LNCAP (cell line): ENCODE measurements around the gene ANKDD1A.

Experiments used
- TF ChIP-seq, protein P1 (sequence below): fragments of 450-650 bp; IDR thresholded peaks from 2 replicates; pipeline ENCODE4 v1.5.1; 2017; ENCODE audit warnings: mild to moderate bottlenecking

Gene ANKDD1A

DNA sequence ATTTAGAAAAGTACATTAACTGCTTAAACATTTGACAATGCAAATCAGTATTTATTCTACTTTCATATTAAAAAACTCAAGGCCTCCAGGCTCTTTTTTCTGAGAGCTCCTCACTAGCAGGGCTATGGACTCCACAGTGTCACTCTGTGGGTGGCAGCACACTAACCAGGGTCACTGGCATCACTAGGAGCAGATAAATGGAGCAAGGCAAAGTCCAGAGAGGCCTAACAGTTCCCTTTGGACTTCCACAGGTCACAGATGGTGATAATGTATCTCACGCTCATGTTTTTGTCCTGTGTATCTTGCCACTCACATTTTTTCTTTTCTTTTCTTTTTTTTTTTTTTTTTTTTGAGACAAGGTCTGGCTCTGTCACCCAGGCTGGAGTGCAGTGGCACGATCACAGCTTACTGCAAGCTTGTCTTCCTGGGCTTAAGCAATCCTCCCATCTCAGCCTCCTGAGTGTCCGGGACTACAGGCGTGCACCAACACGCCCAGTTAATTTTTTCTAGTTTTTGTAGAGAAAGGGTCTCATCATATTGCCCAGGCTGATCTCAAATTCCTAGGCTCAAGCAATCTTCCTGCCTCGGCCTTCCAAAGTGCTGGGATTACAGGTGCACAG, 70.2 kb downstream of the ANKDD1A start:
- TF ChIP-seq, protein P1, sequence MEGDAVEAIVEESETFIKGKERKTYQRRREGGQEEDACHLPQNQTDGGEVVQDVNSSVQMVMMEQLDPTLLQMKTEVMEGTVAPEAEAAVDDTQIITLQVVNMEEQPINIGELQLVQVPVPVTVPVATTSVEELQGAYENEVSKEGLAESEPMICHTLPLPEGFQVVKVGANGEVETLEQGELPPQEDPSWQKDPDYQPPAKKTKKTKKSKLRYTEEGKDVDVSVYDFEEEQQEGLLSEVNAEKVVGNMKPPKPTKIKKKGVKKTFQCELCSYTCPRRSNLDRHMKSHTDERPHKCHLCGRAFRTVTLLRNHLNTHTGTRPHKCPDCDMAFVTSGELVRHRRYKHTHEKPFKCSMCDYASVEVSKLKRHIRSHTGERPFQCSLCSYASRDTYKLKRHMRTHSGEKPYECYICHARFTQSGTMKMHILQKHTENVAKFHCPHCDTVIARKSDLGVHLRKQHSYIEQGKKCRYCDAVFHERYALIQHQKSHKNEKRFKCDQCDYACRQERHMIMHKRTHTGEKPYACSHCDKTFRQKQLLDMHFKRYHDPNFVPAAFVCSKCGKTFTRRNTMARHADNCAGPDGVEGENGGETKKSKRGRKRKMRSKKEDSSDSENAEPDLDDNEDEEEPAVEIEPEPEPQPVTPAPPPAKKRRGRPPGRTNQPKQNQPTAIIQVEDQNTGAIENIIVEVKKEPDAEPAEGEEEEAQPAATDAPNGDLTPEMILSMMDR, result no peak

DNA sequence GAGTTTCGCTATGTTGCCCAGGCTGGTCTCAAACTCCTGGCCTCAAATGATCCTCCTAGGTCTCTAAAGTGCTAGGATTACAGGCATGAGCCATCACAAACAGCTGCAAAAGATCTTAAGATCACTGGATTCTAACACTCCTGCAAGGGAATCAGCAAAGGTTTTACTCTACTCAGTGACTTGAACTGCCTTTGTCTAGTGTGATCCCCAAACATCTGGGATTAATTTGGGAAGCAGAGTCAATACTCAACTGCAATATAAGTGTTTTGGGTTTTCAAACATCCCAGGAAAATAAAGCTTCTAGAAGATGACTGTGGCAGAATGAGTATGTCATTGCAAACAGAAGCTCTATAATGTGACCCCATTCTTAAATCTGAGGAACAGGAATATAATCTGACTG, 70.8 kb downstream of the ANKDD1A start:
- TF ChIP-seq, protein P1, result no peak

DNA sequence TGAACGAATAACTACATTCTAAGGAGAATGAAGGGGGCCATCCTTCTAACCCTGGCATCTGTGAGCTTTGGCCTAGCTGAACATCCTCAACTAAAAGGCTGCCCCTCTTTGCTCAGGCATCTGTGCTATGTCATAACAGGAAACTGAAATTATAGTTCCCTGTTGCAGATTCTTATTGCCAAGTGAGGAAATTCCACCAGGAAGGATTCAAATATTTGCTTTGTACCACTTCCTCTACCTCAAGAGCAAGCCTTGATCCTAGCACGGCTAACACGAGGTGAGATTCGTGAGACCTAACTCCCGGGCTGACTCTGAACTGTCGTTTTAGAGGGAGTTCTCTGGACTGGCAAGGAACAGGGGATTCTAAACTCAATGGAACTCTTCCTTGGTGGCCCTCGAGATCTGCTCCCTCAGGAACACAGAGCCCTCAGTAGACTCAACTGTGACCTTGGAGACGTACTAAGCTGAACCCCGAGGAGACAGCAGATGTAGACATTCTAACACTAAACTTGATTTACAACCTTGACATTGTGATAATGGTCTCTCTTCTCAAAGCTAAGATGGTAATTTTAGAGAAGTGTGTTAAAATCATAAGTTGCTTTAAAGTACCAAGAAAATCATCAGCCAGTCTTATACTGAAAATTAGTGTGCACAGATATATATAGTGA, 73.8 kb downstream of the ANKDD1A start:
- TF ChIP-seq, protein P1, result no peak

DNA sequence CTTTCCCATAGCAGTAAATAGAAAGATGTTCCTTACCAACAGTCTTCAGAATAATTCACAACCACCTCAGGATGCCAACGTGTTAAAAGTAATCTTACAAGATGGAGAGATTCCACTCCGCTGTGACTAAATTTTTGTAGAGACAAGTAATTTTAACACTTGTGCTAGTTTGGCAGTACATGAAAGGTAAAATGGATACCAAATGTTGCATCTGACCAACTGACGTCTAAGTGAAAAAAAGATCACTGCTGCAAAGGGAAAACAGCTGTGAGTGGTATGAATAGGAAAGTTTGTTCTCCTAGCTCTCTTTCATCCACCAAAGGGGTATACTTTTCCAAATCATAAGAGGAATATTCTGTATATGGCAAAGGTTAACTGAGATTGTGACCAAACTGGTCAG, 75.4 kb downstream of the ANKDD1A start:
- TF ChIP-seq, protein P1, result no peak

DNA sequence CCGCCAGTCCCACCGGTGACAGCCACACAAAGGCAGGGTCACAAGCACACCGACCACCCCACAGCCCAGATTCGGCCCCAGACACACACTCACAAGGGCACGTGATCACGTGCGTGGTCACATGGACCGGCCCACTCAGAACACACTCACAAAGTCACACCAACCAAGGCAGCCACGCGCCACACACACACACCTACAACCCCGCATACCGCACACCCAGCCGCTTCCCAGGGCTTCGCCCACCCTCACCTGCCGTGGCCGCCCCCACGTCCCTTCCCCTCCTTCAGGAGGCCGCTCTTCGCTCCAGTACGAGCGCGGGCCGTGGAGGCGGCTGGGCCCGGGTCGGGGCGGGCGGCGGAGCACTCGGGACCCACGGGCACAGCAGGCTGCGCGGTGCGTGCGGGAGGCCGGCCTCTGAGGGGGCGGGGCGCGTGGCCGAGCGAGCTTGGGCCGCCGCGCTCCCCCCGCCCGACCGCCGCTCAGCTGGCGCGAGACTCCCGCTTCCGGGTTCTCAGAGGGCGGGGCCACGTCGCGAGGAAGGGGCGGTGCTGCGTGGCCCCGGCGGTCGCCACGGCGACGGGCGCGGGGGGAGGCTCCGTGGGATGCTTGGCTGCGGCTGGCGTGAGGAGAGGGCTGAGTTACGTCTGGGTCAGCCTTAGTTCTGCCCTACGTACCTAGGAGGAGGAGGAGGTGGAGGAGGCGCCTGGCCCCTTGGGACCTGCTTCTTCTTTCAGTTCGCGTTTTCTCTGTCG, 77.9 kb downstream of the ANKDD1A start, which contains the start of gene SPG21:
Gene SPG21 (minus strand): TSS at position 499 of the 752 bp plus-strand sequence. CDS start 6,345 bp downstream, outside the sequence.
- TF ChIP-seq, protein P1, result no peak

DNA sequence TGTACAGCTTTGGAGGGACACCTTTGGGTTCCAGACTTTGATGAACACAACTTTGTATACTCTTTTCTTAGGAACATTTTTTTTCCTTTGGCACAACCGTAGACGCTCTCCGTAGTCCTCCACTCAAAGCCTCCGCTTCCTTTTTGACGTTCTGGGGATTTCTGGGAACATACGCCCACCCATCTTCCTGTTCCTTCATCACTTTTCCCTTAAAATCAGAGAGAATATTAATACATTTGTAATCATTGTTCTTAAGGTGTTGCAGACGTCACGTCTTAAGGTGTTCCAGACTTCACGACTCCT, 78.4 kb downstream of the ANKDD1A start:
- TF ChIP-seq, protein P1, result no peak

DNA sequence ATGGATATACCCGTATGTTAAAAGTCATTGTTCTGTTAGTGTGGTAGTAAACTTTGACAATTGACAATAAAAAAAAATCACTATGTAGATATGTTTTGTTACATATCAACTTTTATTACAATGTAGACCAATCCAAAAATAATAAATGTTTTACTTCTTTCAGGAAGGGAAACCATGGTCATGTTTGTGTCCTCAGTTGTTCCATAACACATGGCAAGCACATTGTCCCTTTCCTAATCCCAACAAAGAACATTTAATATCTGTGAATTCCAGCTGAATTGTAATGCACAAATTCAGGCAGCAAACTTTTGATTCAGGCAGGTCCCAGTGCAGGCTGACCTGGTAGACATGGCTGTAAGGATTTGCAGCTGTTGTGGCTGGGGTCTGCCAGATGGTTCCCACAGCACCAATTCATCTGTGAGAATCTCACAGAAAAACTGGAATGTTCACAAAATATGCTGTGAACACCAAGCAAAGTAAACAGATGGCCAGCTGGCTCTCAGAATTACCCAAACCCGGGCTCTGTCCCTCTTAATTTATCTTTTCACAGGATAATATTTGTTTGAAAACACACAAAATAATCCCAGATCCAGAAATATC, 79.9 kb downstream of the ANKDD1A start:
- TF ChIP-seq, protein P1, result no peak
